Stimulated activated CD4-positive, alpha-beta T cell treated with anti-CD3 and anti-CD28 coated beads, Interleukin-15, amount 100 ng/mL, for 48 hours (primary cell): Measurements from ENCODE around the gene AMN1.
"Not testable (repeated sequence)": the region's sequence is repeated elsewhere in the genome, so short reads cannot be mapped to it uniquely, and the experiment has no call there.

Experiments
- DNase-seq, 2 donors: peaks; one replicate each; pipeline ENCODE4 v3.0.0-alpha.2; 2020; ENCODE audit warnings: low read depth in 2 of 2

Gene AMN1

GRCh38 chr12:31728917-31729640, at the start of gene AMN1:
TSS of gene AMN1 (minus strand) at chr12:31729021. CDS start at chr12:31729008, 13 bp downstream.
- DNase-seq, result peak; percentile 96 to 97

GRCh38 chr12:31773867-31774266, 45.0 kb upstream of the AMN1 start:
- no peak for DNase-seq

GRCh38 chr12:31773223-31773750, 44.5 kb upstream of the AMN1 start:
- no peak for DNase-seq

GRCh38 chr12:31772685-31773222, 43.9 kb upstream of the AMN1 start:
- no peak for DNase-seq

GRCh38 chr12:31772186-31772585, 43.4 kb upstream of the AMN1 start:
- no peak for DNase-seq

- DNase-seq, result no peak
These were observed 39.2 kb upstream of the AMN1 start for GRCh38 chr12:31768046-31768445.

- no peak for DNase-seq
These were observed 37.1 kb upstream of the AMN1 start for GRCh38 chr12:31765931-31766330.

- DNase-seq, result no peak
These were observed 31.0 kb upstream of the AMN1 start for GRCh38 chr12:31759632-31760459.

- not testable (repeated sequence) for DNase-seq
These were observed 29.5 kb upstream of the AMN1 start for GRCh38 chr12:31758297-31758696.

GRCh38 chr12:31756977-31757420, 28.2 kb upstream of the AMN1 start:
- DNase-seq, result no peak

GRCh38 chr12:31752450-31752849, 23.6 kb upstream of the AMN1 start:
- no peak for DNase-seq

GRCh38 chr12:31751085-31751484, 22.3 kb upstream of the AMN1 start:
- DNase-seq, result no peak

- no peak for DNase-seq
These were observed 21.9 kb upstream of the AMN1 start for GRCh38 chr12:31750747-31751039.

- DNase-seq, result peak; percentile 60
These were observed 20.3 kb upstream of the AMN1 start for GRCh38 chr12:31749024-31749704.

GRCh38 chr12:31745242-31745641, 16.4 kb upstream of the AMN1 start:
- DNase-seq, result no peak

- DNase-seq, result not testable (repeated sequence)
These were observed 15.5 kb upstream of the AMN1 start for GRCh38 chr12:31744363-31744762.

- DNase-seq, result no peak
These were observed 14.1 kb upstream of the AMN1 start for GRCh38 chr12:31742891-31743290.

GRCh38 chr12:31740628-31741027, 11.8 kb upstream of the AMN1 start:
- no peak for DNase-seq

- no peak for DNase-seq
These were observed 8.9 kb upstream of the AMN1 start for GRCh38 chr12:31737763-31738162.

- DNase-seq, result no peak
These were observed 8.5 kb upstream of the AMN1 start for GRCh38 chr12:31737345-31737744.

GRCh38 chr12:31736472-31736871, 7.7 kb upstream of the AMN1 start:
- DNase-seq, result peak; percentile 58 to 68
